DOHH2 (cell line): Measurements from ENCODE around the gene KCNE1.
"Not testable (repeated sequence)": the region's sequence is repeated elsewhere in the genome, so short reads cannot be mapped to it uniquely, and the experiment has no call there.

Experiments used
- EZH2phosphoT487 ChIP-seq: fragments of 200-600 bp; sonication (generic); IDR thresholded peaks from 2 replicates; pipeline ENCODE4 v1.6.1; 2017; ENCODE audit warnings: borderline replicate concordance, mild to moderate bottlenecking, antibody characterized with exemption, low read length, moderate library complexity, mixed read lengths
- TF ChIP-seq, protein P1 (sequence below): fragments of 200-600 bp; sonication (generic); IDR thresholded peaks from one replicate; pipeline ENCODE4 v1.5.1; 2014; ENCODE audit warnings: antibody characterized with exemption, mild to moderate bottlenecking, low read depth, low read length; ENCODE audit not compliant: poor library complexity, severe bottlenecking

DNA sequence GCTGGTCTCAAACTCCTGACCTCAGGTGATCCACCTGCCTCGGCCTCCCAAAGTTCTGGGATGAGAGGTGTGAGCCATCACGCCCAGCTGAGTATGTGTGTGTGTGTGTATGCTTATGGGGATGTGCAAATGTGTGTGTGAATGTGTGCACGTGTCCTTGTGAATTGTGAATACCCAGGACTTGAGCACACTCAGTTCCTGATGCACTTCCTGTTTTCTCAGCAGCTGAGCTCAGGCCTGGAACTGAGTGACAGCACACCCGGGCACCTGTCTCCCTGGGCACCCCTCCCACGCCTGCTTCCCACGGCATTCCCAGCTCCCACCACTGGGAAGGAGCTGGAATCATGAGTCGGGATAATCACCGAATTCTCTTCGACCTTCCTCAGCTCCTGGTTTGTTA, 104.7 kb downstream of the KCNE1 start:
- TF ChIP-seq, protein P1, sequence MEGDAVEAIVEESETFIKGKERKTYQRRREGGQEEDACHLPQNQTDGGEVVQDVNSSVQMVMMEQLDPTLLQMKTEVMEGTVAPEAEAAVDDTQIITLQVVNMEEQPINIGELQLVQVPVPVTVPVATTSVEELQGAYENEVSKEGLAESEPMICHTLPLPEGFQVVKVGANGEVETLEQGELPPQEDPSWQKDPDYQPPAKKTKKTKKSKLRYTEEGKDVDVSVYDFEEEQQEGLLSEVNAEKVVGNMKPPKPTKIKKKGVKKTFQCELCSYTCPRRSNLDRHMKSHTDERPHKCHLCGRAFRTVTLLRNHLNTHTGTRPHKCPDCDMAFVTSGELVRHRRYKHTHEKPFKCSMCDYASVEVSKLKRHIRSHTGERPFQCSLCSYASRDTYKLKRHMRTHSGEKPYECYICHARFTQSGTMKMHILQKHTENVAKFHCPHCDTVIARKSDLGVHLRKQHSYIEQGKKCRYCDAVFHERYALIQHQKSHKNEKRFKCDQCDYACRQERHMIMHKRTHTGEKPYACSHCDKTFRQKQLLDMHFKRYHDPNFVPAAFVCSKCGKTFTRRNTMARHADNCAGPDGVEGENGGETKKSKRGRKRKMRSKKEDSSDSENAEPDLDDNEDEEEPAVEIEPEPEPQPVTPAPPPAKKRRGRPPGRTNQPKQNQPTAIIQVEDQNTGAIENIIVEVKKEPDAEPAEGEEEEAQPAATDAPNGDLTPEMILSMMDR: not testable (repeated sequence)
- TF ChIP-seq EZH2phosphoT487: not testable (repeated sequence)
